GM18507 (cell line): Measurements from ENCODE around the gene NUBP1.
"Not testable (repeated sequence)": the region's sequence is repeated elsewhere in the genome, so short reads cannot be mapped to it uniquely, and the experiment has no call there.

Source experiments
- DNase-seq: peaks from one replicate; pipeline ENCODE4 v3.0.0; 2011; ENCODE audit warnings: low read depth; ENCODE audit not compliant: insufficient read length; ENCODE audit errors: extremely low spot score
- FAIRE-seq: peaks from 2 replicates; lab custom pipeline; 2011; peaks lifted over from hg19 to GRCh38; lab: Jason Lieb, UNC

The NUBP1 gene

DNA sequence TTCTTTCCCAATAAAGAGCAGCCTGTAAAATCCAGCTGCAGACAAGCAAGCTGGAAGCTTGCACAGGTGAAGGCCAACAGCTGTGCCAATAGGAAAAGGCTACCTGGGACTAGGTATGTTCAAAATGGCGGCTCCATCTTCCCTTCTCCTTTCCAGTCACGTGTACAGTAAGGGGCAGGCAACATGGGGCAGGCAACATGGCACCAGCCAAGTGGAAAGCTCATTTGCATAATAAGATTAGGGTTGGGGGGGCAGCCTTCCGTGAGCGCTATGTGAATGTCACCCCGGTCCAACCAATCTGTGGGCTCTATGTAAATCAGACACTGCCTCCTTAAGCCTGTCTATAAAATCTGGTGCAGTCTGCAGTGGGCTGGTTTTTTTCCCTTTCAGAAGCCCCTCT, 43.7 kb downstream of the NUBP1 start:
- FAIRE-seq (peak; percentile 21), DNase-seq (no peak)

- not testable (repeated sequence) for DNase-seq, FAIRE-seq
Measured at GRCh38 chr16:10788630-10789029, 45.0 kb downstream of the NUBP1 start.

- peak; percentile 77 for FAIRE-seq
- DNase-seq = no peak
Measured at GRCh38 chr16:10791048-10791447, 47.4 kb downstream of the NUBP1 start.

GRCh38 chr16:10799736-10800135, 56.1 kb downstream of the NUBP1 start:
- DNase-seq = no peak
- no peak for FAIRE-seq

DNA sequence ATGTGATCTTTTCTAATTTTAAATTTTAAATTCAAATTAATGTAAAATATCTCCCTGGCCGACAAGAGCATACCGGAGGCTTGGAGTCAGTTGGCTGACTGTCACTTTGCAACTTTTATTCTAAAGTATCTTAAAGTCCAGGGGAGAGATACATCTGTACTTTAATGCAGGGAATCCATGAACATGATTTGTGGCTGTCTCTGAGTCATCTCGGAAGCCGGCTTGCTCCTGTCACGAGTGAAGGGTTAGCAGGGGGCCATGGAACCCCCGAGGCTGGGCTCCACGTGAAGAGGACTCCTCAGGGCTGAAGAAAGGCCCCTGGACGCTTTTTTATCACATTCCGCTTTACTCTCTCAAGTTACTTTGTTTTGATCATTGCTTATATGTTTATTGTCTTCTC, 61.7 kb downstream of the NUBP1 start:
- FAIRE-seq (no peak), DNase-seq (no peak)

DNA sequence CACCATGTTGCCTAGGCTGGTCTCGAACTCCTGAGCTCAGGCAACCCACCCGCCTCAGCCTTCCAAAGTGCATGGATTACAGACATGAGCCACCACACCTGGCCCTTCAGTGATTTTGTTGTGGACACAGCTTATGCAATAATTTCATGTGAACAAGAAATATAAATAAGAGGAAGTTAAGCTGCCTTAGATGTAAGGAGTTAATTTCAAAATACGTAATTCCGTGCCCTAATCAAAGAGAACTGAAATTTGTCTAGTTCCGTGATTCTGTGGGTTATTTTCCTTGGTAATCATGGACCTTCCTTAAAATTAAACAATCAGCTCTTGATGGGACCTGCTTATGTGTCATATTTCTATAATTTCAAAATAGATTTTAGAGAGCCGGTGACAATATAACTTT, 63.1 kb downstream of the NUBP1 start:
- DNase-seq (no peak), FAIRE-seq (no peak)

DNA sequence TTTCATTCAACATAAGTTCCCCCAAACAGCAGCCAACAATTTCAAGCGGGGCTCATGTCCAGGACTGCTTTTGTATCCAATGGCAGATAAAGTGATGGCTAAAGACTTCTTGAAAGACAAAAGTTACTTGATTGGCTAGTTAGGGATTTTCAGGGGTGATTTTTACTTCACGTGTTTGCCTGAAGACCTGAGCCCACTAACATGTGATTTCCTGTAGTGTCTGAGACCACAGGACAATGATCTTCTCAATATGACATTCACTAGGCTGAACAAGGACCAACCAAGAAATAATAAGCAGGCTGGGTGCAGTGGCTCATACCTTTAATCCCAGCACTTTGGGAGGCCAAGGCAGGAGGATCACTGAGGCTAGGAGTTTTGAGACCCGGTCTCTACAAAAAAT, 64.6 kb downstream of the NUBP1 start:
- no peak for FAIRE-seq
- no peak for DNase-seq

- DNase-seq (no peak), FAIRE-seq (no peak)
Measured at GRCh38 chr16:10808850-10809249, 65.2 kb downstream of the NUBP1 start.

DNA sequence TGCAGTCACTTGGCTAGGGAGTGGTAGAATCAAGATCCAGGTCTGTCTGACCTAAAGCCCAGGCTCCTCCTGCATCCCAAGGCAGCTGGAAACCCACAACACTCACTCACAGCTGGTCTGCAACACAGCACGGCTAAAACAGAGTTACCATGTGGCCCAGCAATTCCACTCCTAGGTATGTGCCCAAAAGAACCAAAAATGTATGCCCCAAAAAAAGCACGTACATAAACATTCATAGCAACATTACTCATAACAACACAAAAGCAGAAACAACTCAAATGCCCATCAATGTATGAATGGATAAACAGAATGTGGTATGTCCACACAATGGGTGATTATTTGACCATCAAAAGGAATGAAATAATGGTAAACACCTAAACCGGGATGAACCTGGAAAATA, 66.1 kb downstream of the NUBP1 start:
- DNase-seq (no peak), FAIRE-seq (no peak)

DNA sequence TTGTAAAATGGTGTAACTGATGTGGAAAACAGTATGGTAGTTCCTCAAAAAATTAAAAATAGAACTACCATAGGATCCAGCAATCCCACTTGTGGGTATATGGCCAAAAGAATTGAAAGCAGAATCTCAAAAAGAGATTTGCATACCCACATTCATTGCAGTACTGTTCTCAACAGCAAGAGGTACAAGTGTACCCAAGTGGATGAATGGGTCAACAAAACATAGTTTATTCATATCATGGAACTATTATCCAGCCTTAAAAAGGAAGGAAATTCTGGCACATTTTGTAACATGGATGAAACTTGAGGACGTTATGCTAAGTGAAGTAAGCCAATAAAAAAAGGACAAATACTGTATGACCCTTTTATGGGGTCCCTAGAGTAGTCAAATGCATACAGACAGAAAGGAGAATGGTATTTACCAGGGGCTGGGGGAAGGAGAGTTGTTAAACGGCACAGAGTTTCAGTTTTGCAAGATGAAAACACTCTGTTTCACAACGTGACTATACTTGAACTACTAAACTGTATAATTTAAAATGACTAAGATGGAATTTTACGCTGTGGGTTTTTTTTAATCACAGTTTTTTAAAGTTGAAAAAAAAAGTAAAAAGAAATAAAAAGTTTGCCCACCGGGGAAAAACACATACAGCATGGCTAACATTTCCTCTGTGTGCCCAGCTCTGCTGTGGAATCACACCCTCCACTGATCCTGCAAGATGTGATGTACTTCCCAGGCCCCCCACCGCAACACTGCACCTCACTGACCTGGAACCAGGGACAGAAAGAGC, 68.9 kb downstream of the NUBP1 start:
- no peak for DNase-seq
- FAIRE-seq = peak; percentile 81

DNA sequence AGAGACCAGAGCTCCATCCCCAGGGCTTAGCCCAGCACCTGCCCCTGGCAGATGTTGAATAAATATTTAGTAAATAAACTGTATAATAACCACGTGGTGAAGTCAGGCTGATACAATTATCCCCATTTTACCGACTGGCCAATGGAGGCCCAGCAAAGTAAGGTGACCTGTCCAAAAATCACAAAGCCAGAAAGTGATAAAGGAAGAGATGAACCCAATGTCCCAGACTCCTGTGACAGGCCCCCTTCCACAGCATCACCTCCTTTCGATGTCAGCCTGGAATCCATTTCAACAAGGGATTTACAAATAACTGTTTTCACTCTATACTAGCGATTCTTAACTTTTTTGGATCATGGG, 69.4 kb downstream of the NUBP1 start:
- no peak for FAIRE-seq

GRCh38 chr16:10817514-10817913, 73.9 kb downstream of the NUBP1 start:
- DNase-seq (no peak), FAIRE-seq (no peak)

More for the DNA sequence above, 69.4 kb downstream of the NUBP1 start:
- DNase-seq = no peak

DNA sequence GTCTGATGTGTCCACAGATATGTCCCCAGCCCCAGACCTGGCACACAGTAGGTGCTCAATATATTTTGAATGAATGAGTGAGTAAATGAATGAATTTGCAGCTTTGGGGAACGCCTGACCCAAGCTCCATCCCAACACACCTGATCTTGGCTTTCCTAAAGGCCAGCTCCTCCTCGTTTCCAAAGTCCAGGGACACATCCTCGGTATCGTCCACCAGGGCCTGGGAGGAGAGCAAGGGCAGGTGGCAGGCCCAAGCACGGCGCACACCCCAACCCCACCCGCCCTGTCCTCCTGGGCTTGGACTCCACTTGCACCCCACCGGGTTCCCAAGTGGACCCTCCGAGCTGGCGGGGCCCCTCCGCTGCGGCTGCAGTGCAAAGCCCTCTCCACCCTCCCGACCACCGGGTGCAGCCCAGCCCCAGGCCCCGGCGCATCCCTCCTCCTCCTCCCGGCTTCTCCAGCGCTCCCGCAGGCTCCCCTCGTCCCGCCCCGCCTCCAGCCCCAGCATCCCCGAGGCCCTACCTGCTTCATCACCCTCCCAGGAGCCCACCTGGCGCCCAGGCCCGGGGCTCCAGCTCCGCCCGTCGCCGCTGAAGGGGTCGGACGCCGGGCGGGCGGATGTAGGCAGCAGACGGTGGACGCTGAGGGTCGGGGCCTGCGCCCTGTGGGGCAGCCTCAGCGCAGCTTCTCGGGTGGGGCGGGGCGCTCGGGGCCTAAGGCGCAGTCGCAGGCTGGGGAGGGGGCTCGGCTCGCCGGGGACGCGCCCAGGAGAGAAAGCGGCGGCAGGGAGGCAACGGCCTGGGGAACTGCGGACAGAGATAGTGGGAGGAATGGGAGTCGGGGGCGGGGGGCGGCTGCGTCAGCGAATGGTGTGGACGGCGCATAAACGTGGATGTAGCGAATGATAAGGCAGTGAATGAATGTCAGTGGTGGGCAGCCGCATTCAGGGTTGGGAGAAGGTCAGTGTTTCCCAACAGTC, 74.6 kb downstream of the NUBP1 start, which contains the start of gene TVP23A:
TSS of gene TVP23A (minus strand) at position 832 of the 979 bp plus-strand sequence. CDS start at position 531, 301 bp downstream.
- FAIRE-seq = no peak
- no peak for DNase-seq
